ENCODE measurements around the gene PBX3.

Gene PBX3

GRCh38 chr9:125745682-125746016 is 1.5 kb upstream of the PBX3 start:
- DNase-seq (ENCODE audit: low spot score): no peak
- Histone ChIP-seq H2BK5ac (ENCODE audit: low read length) (no peak overlapping the region), H3K23ac (ENCODE audit: low read depth, low read length, poor library complexity) (no peak overlapping the region), H3K27me3 (ENCODE audit: control insufficient read depth in 3 of 3, insufficient read depth in 3 of 3, low read depth in 1 of 3, low read length in 3 of 3) (no peaks in the 10 kb centered on the region), H3K9ac (ENCODE audit: low read depth, low read length, poor library complexity) (no peak overlapping the region), H2BK15ac (ENCODE audit: low read length) (no peak overlapping the region), H3K9me3 (replicated peaks in 1 of 2; ENCODE audit: control insufficient read depth in 2 of 2, insufficient read depth in 1 of 2, low read depth in 1 of 2, low read length in 2 of 2) (no peaks in the 10 kb centered on the region), H2AFZ (ENCODE audit: low read length) (peak overlapping the region; percentile 97), H3K14ac (ENCODE audit: low read length) (no peak overlapping the region), H3K4me3 (ENCODE audit: low read length in 2 of 2) (peak overlapping the region; percentile 28 to 93), H3K4me1 (ENCODE audit: control insufficient read depth in 2 of 2, insufficient read depth in 1 of 2, low read depth in 1 of 2, low read length in 2 of 2) (peaks cover 4 to 5% of the 10 kb centered on the region in 2 donors), H4K8ac (ENCODE audit: low read depth, low read length) (no peak overlapping the region), H3K4ac (ENCODE audit: low read length) (no peak overlapping the region), H3K79me1 (ENCODE audit: low read depth, low read length) (peaks cover 6% of the 10 kb centered on the region), H3K36me3 (replicated peaks in 1 of 2; ENCODE audit: control insufficient read depth in 2 of 2, insufficient read depth in 2 of 2, low read length in 2 of 2) (peaks cover 0 to 10% of the 10 kb centered on the region in 2 donors), H2AK5ac (ENCODE audit: low read depth, low read length) (peak overlapping the region; percentile 35), H3K4me2 (ENCODE audit: insufficient read depth, low read length, poor library complexity, severe bottlenecking) (peak overlapping the region; percentile 82), H3K18ac (ENCODE audit: low read length) (no peak overlapping the region), H2BK120ac (ENCODE audit: low read depth, low read length) (no peak overlapping the region), H2BK12ac (ENCODE audit: low read length) (no peak overlapping the region), H3K27ac (replicated peaks; ENCODE audit: low read length) (no peak overlapping the region), H4K91ac (ENCODE audit: low read depth, low read length, poor library complexity) (no peak overlapping the region)
- no CpG with 5 or more reads among the region's 6 CpGs for WGBS, 2 donors (ENCODE audit: extremely low coverage in 2 of 2, insufficient read length in 2 of 2, insufficient replicate concordance in 1 of 2)

GRCh38 chr9:125746017-125746773 is 978 bp upstream of the PBX3 start:
- no peaks in the 10 kb centered on the region for H3K9me3 ChIP-seq (replicated peaks in 1 of 2; ENCODE audit: control insufficient read depth in 2 of 2, insufficient read depth in 1 of 2, low read depth in 1 of 2, low read length in 2 of 2)
- peak overlapping the region; percentile 73 for H2BK120ac ChIP-seq (ENCODE audit: low read depth, low read length)
- H3K4ac ChIP-seq (ENCODE audit: low read length): no peak overlapping the region
- no peak overlapping the region for H2BK15ac ChIP-seq (ENCODE audit: low read length)
- H3K79me1 ChIP-seq (ENCODE audit: low read depth, low read length): peaks cover 6% of the 10 kb centered on the region
- WGBS, 2 donors (ENCODE audit: extremely low coverage in 2 of 2, insufficient read length in 2 of 2, insufficient replicate concordance in 1 of 2): no CpG with 5 or more reads among the region's 79 CpGs
- peaks cover 0 to 12% of the 10 kb centered on the region in 2 donors for H3K36me3 ChIP-seq (replicated peaks in 1 of 2; ENCODE audit: control insufficient read depth in 2 of 2, insufficient read depth in 2 of 2, low read length in 2 of 2)
- H4K91ac ChIP-seq (ENCODE audit: low read depth, low read length, poor library complexity): peak overlapping the region; percentile 62
- no peak overlapping the region for H4K8ac ChIP-seq (ENCODE audit: low read depth, low read length)
- H3K23ac ChIP-seq (ENCODE audit: low read depth, low read length, poor library complexity): peak overlapping the region; percentile 87
- peak overlapping the region; percentile 35 for H2AK5ac ChIP-seq (ENCODE audit: low read depth, low read length)
- peak overlapping the region; percentile 92 for H3K9ac ChIP-seq (ENCODE audit: low read depth, low read length, poor library complexity)
- no peak overlapping the region for H2BK12ac ChIP-seq (ENCODE audit: low read length)
- peak overlapping the region; percentile 83 to 93 for H3K4me3 ChIP-seq (ENCODE audit: low read length in 2 of 2)
- peak; percentile 94 for DNase-seq (ENCODE audit: low spot score)
- peaks cover 5 to 7% of the 10 kb centered on the region in 2 donors for H3K4me1 ChIP-seq (ENCODE audit: control insufficient read depth in 2 of 2, insufficient read depth in 1 of 2, low read depth in 1 of 2, low read length in 2 of 2)
- peak overlapping the region; percentile 100 for H3K18ac ChIP-seq (ENCODE audit: low read length)
- H3K27me3 ChIP-seq (ENCODE audit: control insufficient read depth in 3 of 3, insufficient read depth in 3 of 3, low read depth in 1 of 3, low read length in 3 of 3): no peaks in the 10 kb centered on the region
- H3K14ac ChIP-seq (ENCODE audit: low read length): no peak overlapping the region
- peak overlapping the region; percentile 67 for H2BK5ac ChIP-seq (ENCODE audit: low read length)
- H3K27ac ChIP-seq (replicated peaks; ENCODE audit: low read length): peak overlapping the region; percentile 93
- H2AFZ ChIP-seq (ENCODE audit: low read length): peak overlapping the region; percentile 97
- peak overlapping the region; percentile 82 for H3K4me2 ChIP-seq (ENCODE audit: insufficient read depth, low read length, poor library complexity, severe bottlenecking)

- Histone ChIP-seq H3K27ac (replicated peaks; ENCODE audit: low read length) (peak overlapping the region; percentile 79), H3K4me3 (ENCODE audit: low read length in 2 of 2) (peak overlapping the region; percentile 83 to 93), H3K9ac (ENCODE audit: low read depth, low read length, poor library complexity) (peak overlapping the region; percentile 74), H2BK120ac (ENCODE audit: low read depth, low read length) (no peak overlapping the region), H2BK15ac (ENCODE audit: low read length) (no peak overlapping the region), H3K9me3 (replicated peaks in 1 of 2; ENCODE audit: control insufficient read depth in 2 of 2, insufficient read depth in 1 of 2, low read depth in 1 of 2, low read length in 2 of 2) (no peaks in the 10 kb centered on the region), H3K4ac (ENCODE audit: low read length) (no peak overlapping the region), H2BK12ac (ENCODE audit: low read length) (no peak overlapping the region), H3K23ac (ENCODE audit: low read depth, low read length, poor library complexity) (peak overlapping the region; percentile 87), H2BK5ac (ENCODE audit: low read length) (no peak overlapping the region), H3K36me3 (replicated peaks in 1 of 2; ENCODE audit: control insufficient read depth in 2 of 2, insufficient read depth in 2 of 2, low read length in 2 of 2) (peaks cover 0 to 17% of the 10 kb centered on the region in 2 donors), H4K91ac (ENCODE audit: low read depth, low read length, poor library complexity) (no peak overlapping the region), H3K18ac (ENCODE audit: low read length) (peak overlapping the region; percentile 69), H2AK5ac (ENCODE audit: low read depth, low read length) (no peak overlapping the region), H3K4me1 (ENCODE audit: control insufficient read depth in 2 of 2, insufficient read depth in 1 of 2, low read depth in 1 of 2, low read length in 2 of 2) (peaks cover 5 to 12% of the 10 kb centered on the region in 2 donors), H2AFZ (ENCODE audit: low read length) (peak overlapping the region; percentile 97), H4K8ac (ENCODE audit: low read depth, low read length) (no peak overlapping the region), H3K27me3 (ENCODE audit: control insufficient read depth in 3 of 3, insufficient read depth in 3 of 3, low read depth in 1 of 3, low read length in 3 of 3) (no peaks in the 10 kb centered on the region), H3K4me2 (ENCODE audit: insufficient read depth, low read length, poor library complexity, severe bottlenecking) (peak overlapping the region; percentile 82), H3K14ac (ENCODE audit: low read length) (no peak overlapping the region), H3K79me1 (ENCODE audit: low read depth, low read length) (peaks cover 6% of the 10 kb centered on the region)
- WGBS, 2 donors (ENCODE audit: extremely low coverage in 2 of 2, insufficient read length in 2 of 2, insufficient replicate concordance in 1 of 2): no CpG with 5 or more reads among the region's 46 CpGs
- DNase-seq (ENCODE audit: low spot score): no peak
Measured at GRCh38 chr9:125746774-125747052, 460 bp upstream of the PBX3 start.

GRCh38 chr9:125747765-125748445 is 732 bp downstream of the PBX3 start:
- Histone ChIP-seq H3K14ac (ENCODE audit: low read length) (peak overlapping the region; percentile 1), H3K4me3 (ENCODE audit: low read length in 2 of 2) (peak overlapping the region; percentile 93 to 99), H2AK5ac (ENCODE audit: low read depth, low read length) (peak overlapping the region; percentile 99), H3K27ac (replicated peaks; ENCODE audit: low read length) (peak overlapping the region; percentile 79), H3K79me1 (ENCODE audit: low read depth, low read length) (peaks cover 6% of the 10 kb centered on the region), H2BK5ac (ENCODE audit: low read length) (peak overlapping the region; percentile 88), H3K4ac (ENCODE audit: low read length) (no peak overlapping the region), H2BK120ac (ENCODE audit: low read depth, low read length) (peak overlapping the region; percentile 83), H3K36me3 (replicated peaks in 1 of 2; ENCODE audit: control insufficient read depth in 2 of 2, insufficient read depth in 2 of 2, low read length in 2 of 2) (peaks cover 0 to 24% of the 10 kb centered on the region in 2 donors), H3K23ac (ENCODE audit: low read depth, low read length, poor library complexity) (no peak overlapping the region), H2BK12ac (ENCODE audit: low read length) (peak overlapping the region; percentile 82), H4K91ac (ENCODE audit: low read depth, low read length, poor library complexity) (no peak overlapping the region), H4K8ac (ENCODE audit: low read depth, low read length) (no peak overlapping the region), H2AFZ (ENCODE audit: low read length) (peak overlapping the region; percentile 89), H3K4me1 (ENCODE audit: control insufficient read depth in 2 of 2, insufficient read depth in 1 of 2, low read depth in 1 of 2, low read length in 2 of 2) (peaks cover 8 to 23% of the 10 kb centered on the region in 2 donors), H2BK15ac (ENCODE audit: low read length) (peak overlapping the region; percentile 88), H3K27me3 (ENCODE audit: control insufficient read depth in 3 of 3, insufficient read depth in 3 of 3, low read depth in 1 of 3, low read length in 3 of 3) (no peaks in the 10 kb centered on the region), H3K18ac (ENCODE audit: low read length) (peak overlapping the region; percentile 99), H3K9me3 (replicated peaks in 1 of 2; ENCODE audit: control insufficient read depth in 2 of 2, insufficient read depth in 1 of 2, low read depth in 1 of 2, low read length in 2 of 2) (no peaks in the 10 kb centered on the region), H3K9ac (ENCODE audit: low read depth, low read length, poor library complexity) (peak overlapping the region; percentile 78), H3K4me2 (ENCODE audit: insufficient read depth, low read length, poor library complexity, severe bottlenecking) (peak overlapping the region; percentile 89)
- DNase-seq (ENCODE audit: low spot score): no peak
- no CpG with 5 or more reads among the region's 88 CpGs for WGBS, 2 donors (ENCODE audit: extremely low coverage in 2 of 2, insufficient read length in 2 of 2, insufficient replicate concordance in 1 of 2)
